HuH-7 (cell line): ENCODE data around the gene BMAL1.

Experiments used
- DNase-seq: peaks from one replicate; pipeline ENCODE4 v3.0.0; 2011; ENCODE audit warnings: low spot score

Gene BMAL1

DNA sequence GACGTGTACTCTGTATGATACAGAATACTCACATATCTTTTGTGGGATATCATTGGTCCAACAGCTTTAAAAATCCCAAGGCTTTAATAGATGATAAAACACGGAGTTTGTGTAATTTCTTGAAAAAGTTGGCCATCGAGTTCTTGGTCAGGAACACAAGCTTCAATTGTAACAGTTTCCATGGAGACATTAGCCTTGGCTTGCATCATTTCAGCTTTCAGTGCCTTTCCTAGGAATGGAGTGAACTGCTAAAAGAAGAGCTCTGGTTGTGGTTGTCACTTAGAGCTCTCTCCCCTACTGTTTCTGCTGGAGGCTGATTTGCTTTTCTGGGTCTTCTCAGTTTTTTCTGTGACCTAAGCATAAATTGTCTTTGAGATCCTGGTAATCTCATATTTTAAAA is 14.2 kb downstream of the BMAL1 start:
- no peak for DNase-seq

DNA sequence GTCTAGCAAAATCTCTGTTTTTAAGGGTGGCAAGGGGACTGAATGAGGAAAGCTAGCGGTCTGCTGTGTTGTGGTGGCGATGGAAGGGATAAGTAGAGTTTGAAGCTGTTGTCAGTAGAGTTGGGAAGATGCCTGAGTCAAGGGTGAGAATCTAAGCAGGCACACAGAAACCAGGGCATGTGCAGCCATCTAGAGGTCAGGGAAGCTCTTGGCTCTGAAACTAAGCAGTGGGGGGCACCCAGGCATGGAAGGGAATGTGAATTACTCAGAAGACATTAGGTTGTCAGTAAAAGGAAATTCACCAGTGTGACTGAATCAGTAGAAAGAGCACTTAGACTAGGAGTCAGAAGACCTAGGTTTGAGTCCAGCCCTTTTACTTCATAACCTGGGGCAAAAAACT is 15.4 kb downstream of the BMAL1 start:
- no peak for DNase-seq

DNA sequence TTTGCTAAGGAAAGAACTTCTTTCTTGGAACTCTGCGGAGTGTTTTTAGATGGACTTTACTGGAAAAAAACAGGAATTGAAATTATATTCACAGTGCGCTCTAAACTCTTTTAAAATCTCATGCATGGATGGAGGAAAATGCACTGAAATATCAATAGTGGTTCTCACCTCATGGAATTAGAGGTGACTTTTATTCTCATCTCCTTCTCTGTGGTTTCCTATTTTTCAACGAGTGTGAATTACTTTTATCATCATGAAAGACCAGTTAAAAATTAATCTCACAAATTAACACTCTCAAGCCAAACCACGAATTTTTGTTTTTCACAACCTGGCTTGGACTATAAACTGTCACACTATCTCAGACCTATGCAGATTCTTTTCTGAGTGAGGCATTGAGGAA is 16.6 kb downstream of the BMAL1 start:
- no peak for DNase-seq

DNA sequence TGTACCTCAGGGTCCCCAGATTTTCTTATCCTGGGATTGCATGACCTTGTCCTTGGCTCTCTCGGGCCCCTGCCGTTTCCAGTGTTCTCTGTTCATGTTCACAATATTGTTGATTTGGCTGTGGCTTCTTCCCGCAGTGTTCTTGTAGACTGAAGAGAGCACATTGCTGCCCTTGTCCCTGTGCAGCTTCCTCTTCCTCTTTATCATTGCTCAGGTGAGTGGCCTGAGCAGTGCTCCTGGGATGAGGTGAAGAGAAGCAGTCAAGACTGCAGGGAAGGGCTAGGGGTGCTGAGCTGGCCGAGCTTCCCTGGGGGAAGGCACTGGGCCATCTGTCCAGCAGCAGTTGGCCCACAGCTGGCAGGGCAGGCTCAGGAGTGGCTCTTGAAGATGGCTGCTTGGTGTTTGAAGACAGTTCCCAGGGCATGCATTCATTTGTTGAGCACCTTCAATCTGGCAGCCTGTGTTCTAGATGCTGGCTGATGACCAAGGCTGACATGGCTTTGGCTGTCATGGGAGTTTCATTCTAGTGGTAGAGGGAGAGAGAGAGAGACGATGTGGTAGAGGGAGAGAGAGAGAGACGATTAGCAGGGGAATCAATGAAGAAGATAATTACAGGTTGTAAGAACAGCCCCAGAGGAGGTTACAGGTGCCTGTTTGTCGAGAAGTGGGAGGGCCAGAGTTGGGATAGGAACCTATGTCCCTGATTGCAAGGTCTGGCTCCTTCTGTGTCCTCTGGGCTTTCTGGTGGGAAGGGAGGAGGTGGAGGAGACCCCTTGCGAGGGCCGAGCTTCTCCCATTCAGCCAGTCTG is 17.4 kb downstream of the BMAL1 start:
- no peak for DNase-seq

DNA sequence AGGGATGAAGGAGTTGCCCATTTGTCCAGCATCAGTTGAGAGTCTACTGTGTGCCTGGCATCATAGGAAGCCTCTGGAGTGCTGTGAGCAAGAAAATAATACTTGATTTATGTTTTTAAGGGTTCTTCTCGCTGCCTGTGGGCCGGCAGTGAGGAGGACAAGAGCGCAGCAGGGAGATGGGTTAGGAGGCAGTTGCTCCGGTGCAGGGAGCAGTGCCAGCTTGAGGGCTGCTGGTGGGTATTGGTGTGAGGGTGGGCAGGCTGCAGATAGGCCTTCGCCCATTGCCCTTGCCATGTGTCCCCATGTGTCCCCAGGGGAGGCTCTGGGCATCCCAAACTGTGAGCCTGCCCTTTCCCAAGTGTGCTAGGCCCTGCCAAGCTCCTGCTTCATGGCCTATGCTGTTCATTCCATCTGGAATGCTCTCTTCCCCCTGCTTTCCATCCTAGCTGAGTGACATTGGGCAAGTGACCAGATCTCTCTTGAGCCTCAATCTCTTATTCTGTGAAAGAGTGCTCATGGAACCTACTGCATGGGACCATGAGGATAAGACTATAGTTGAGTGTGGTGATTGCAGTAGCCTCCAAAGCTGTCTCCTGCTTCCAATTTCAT is 19.8 kb downstream of the BMAL1 start:
- no peak for DNase-seq

DNA sequence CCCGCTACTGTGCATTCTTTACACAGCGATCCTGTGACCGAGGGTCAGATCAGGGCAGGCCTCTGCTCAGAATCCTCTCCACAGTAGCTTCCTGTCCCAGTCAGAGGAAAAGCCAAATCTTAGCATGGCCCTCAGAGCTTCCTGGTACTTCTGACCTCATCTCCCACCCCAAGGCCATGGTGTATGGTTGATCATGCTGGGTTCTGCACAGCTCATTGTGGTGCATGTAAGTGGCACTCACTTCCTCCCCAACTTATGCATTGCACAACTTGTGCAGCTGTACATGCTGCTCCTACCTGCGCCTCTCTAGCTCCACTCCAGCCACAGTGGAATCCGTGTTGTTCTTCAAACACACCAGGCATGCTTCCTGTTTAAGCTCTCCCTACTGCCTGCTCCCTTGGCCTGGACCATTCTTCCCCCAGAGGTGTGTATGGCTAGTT is 20.3 kb downstream of the BMAL1 start:
- DNase-seq = no peak

DNA sequence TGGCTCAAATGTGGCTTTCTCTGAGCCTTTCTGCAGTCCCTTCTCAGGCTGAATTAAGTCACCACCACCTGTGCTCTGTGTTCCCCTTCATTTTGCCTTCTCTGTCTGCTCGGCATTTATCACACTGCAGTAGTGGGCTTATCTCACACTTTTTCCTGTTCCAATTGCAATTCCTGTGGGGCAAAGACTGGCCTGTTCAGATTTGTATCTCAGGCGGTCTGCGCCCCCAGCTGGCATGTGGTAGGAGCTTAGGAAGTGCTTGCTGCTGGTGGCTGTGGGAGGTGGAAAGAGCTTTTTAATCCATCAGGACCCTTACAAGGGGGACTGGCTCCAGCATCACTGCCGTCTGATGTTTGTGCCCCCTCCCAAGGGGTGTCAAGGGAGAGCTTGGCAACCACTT is 21.2 kb downstream of the BMAL1 start:
- DNase-seq = no peak

DNA sequence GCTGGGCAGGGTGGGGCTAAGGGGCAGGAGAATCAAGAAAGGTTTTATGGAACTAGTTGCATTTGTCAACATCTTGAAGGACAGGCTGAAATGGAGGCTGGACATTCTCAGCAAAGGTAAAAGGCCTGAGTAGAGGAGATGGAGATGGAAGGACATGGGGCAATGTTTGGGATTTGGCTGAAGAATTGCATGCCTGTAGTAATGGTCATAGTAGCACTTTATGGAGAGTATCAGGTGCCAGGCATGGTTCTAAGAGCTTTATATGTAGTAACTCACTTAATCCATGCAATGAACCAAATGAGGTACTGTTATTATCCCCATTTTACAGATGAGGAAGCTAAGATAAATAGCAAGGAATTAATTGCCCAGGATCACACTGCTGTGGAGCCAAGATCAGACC is 23.9 kb downstream of the BMAL1 start:
- no peak for DNase-seq

DNA sequence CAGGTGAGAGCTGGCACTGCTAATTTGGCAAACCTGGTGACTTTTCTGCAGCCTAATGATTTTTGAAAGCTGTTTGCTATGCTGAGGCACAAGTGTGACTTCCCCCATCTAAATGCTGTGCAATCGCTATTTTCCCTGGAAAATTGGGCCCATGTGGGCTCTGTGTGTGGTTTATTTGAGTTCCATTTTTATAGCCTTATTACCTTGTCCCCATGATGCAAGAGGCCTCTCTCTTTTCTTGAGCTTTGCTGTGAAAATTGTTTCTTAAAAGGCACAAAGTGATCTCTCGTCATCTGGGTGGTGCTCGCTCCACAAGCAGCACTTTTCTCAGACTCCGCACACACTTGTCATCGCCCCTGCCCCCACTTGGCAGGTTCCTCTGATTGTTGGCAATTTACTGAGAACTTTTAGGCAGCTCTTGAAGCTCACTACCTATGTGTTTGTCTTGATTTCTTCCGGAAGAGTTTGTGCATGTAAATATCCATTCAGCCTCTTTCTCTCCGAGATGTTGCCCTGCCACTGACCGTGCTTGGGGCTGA is 24.9 kb downstream of the BMAL1 start:
- DNase-seq = no peak

DNA sequence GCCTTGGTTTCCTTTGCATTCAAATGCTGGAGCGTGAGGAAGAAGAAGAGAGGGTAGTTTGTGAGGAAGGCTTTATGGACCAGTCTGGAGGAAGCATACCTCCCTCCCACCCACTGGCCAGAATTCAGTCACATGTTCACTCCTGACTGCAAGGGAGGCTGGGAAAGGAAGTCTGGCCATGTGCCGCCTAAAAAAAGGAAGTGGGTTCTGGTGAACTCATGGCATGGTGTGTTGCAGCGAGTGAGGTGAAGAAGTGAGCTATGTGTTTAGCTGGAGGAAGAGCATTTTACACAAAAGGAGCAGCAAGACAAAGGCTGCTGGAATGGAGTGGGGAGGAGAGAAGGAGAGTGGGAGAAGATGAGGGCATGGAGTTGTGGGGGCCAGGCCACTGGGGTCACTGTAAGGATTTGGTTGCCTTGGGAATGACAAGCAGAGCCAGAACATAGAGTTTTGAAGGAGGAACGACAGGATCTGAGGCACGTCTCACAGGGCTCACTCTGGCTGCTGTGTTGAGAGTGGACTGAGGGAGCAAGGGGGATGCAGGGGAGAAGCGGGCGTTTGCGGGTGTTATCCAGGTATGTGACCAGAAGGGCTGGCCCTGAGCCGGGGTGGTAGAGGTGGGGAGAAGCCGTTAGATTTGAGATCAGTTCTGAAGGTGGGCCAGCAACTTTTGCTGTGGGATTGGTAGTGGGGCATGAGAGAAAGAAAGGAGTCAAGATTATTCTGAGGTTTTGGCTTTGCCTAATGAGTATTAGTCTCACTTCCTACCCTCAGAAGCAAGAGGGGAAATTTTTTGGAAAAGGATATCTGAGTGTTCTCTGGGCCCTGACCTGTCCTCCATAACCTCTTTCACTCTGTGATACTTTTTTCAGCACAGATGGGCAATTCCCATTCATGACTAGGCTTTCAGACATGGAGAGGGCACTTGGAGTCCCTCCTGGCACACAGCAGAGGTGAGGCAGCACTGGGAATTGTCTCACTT is 26.4 kb downstream of the BMAL1 start:
- DNase-seq = no peak

DNA sequence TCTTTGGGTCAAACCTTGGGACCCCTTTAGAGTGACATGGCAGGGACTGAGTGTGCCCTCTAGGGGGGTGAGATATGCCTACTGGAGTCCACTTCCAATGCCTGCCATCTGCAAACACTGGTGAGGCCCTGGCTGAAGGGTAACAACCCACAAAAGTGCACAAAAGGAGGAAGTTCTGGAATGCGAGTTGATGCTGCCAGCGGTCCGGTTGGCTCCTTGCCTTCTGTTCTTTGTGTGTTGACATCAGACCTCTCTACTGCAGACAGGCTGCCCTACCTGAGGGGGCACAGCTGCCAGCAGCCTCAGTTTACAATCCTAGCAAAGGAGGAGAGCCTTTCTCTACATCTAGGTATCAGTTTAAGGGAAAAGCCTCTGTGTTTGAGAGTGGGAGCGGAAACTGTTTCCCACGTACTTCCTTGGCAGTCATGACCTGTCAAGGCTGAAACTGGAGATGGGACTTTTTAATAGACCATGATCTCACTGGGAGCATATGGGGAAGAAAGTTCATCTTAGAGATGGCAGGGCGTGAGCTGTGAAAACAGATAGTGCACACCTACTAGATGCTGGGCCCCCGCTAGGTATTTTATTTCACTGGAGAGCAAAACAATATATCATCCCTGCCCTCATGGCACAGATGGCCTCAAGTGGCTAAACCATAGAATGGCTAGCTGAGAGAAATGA is 27.2 kb downstream of the BMAL1 start:
- DNase-seq = no peak

DNA sequence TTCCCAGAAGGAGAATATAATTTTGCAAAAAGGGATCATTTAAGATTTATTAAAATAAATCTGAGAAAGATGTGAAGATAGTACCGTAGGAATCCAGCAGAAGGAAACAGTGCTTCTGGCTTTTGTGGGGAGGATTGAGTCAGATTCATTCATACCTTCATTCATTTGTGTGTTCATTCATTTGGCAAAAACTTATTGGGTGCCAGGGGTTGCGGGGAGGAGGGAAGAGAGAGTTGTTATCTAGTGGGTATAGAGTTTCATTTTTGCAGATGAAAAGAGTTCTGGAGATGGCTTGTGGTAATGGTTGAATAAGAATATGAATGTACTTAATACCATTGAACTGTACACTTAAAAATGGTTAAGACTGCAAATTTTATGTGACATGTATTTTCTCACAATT is 31.1 kb downstream of the BMAL1 start:
- DNase-seq = no peak

DNA sequence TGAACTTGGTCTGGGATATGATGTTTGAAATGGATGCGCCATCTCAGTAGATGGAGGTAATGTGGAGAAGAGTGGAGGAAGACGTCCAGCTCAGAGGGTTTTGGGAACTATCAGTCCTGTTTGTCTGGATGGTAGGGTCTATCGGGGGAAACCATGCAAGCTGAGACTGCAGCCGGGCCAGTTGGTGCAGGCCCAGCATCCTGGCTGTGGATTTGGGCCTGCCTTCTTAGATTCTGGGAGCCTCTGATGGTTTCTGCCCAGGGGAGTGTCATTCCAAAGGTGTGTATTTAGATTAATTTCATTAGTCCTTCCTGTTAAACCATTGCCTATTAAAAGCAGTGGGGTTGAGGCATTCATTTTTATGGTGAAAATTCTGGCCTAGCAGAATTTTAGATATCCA is 31.6 kb downstream of the BMAL1 start:
- DNase-seq = no peak

DNA sequence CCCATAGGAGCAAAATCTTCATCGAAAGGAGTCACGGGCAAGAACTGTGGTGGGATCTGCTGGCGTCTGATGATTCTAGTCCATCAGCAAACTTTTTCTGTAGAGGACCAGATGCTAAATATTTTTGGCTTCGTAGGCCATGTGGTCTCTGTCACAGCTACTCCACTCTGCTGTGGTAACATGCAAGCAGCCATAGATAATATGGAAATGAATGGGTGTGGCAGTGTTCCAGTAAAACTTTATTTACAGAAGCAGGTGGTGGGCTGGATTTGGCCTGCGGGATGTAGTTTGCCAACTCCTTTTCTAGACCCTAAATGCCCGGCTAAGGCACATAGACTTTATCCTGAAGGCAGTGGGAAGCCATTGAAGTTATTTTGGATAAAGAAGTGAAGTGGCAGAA is 32.9 kb downstream of the BMAL1 start:
- DNase-seq = no peak

DNA sequence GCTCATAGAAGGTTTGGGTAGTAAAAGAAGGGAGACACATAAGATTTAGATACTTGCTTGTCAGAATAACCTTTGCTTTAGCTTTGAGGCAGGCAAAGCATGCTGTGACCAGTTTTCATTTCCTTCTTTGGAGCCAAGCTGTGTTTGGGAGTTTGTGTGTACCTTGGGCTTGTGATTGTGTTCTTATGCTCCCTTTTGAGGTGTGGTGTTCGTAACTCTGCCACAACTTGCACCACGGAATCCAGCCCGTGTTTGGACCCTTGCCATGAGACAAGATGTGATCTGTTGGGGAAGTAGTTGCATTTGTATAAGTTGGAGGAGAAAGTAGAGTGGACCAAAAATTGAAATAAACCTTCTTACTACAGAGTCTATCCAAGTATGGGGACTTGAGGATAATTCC is 34.0 kb downstream of the BMAL1 start:
- DNase-seq = no peak

DNA sequence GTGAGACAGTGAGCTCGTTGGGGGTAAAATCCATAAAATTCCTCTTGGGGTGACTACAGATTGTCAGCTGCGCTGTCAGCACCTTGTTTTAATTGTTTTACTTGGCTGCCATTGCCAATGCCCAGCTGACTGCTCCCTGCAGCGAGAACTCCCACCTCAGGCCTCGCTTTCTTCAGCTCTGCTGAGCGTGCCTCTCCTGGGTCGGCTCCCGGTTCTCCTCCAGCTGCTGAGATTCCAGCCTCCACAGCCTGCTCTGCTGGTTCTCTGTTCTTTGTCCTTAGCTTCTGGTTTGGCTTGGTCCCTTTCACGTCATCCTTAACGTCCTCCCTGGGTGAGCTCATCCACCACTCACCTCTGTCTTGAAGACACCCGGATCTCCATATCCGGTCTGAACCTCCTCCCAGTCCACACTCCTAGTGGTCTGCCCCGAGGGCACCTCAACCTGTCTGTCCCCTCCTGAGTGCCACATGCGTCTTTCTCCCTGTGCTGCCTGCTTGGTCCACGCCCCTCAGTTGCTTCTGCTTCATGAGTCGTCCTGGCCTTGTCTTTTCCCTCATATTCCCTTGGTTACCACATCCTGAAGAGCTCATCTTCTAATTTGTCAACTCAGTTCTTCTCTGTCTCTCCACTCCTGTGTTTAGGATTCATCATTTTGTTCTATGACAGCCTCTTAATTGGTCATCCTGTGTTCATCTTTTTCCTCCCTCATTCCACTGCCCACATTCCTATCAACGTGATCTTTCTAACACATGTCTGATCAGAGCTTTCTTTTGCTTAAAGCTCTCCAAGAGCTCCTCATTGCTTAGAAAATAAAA is 35.6 kb downstream of the BMAL1 start:
- no peak for DNase-seq

DNA sequence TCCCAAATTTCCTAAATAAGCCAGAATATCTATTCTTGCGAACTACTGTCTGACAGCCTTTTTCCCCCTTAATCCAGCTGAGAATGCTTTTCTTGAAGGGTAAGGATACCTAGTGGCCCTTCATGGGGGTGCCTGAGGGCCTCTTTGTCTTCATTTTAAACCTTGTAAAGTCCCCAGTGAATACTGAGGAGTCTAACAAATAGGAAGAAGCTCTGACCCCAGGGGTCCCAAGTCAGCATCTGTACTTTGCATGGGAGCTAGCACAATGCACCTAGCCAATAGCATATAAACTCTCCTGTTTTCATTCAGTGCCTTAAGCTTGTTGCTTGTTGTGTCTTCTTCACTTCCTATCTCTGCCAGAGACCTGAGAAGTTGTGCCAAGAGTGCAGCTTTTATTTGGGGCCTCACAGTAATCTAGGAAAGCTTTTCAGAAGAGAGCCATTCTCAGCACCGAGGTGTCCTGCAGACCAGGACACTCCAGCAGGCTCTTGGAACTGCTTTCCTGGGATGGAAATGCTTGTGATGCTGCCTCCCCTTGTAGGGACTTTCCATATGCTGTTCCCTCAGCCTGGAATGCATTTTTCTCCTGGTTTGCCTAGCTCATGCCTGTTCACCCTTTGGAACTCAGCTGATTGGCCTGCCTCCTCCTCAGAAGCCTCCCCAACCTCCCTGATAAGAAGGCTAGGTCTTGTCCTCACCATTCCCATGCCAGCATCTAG is 37.2 kb downstream of the BMAL1 start:
- DNase-seq = no peak

DNA sequence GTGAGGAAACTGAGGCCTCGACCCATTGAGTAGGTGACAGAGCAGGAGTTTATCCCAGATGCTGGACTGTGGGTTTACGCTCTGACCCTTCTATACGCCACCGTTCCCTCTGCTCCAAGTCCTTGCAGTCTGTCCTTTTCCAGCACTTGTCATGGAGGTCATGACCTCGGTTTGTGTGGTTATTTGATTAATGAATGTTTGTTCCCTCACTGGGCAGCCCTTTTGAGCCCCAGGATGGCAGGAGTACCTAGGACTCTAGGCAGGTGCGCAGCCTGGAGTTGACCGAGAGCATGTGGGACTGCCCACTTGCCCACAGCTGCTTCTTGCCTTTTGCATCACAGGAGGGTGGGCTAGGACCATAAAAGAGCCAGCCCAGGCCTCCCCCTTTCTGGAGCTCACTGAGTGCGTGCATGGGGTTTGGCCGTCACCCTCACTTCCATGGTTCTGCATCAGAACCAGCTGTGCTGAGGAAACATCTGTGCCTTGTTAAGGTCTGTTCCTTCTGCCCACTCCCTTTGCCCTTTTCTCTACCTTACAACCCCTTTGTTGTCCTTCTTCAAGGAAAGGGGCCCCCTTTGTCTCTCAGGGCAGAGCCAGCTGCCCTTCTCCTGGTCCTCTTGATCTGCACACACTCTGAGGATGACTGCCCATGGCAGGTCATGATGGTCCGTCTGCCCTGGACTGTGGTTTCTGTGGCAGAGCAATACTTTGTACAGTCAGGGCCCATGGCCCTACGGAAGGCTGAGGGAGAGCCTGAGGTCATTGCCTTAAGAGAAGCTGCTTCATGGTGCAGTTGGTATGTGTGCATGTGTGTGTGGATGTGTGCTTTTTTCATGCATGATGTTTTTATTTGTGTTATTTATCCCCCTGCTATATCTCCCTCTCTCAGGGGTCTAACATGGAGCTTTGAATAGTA is 38.2 kb downstream of the BMAL1 start:
- DNase-seq = no peak

DNA sequence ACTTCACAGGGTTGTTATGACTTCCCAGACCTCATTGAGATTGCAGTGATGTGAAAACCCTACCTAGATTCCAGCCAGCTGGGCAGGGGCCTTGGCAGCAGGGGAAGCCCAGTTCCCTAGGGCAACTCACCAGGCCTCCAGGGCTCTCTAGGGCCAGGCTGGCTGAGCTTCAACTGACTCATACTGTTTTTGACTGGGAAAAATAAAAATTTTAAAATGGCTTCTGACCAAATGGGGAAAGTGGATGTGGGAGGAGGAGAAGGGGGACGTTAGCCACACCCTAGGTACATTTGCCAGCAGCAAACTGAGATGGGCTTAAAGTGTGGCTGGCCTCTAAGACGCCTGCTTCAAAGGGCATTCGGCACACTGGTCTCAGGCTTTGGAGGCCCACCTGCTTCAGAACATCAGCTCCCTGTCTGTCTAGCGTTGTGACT is 39.0 kb downstream of the BMAL1 start:
- DNase-seq = no peak
